SKM-1 (cell line): Measurements from ENCODE around the gene TPGS2.
"Not testable (repeated sequence)": the region's sequence is repeated elsewhere in the genome, so short reads cannot be mapped to it uniquely, and the experiment has no call there.

ENCODE experiments used
- DNase-seq: peaks from one replicate; lab custom pipeline; 2025; ENCODE audit not compliant: unreplicated experiment; lab: John Stamatoyannopoulos, UW

The TPGS2 gene

GRCh38 chr18:36828630-36829361 is at the start of gene TPGS2, which contains the start of gene KIAA1328:
TSS of gene TPGS2 (minus strand) at chr18:36829002. CDS start at chr18:36828767, 235 bp downstream.
TSS of gene KIAA1328 (plus strand) at chr18:36829127. CDS start at chr18:36829139, 12 bp downstream.
- peak; percentile 52 for DNase-seq

- not testable (repeated sequence) for DNase-seq
Observed at GRCh38 chr18:36873826-36874225, 45.0 kb upstream of the TPGS2 start.

- DNase-seq, result no peak
Observed at GRCh38 chr18:36872329-36872728, 43.5 kb upstream of the TPGS2 start.

GRCh38 chr18:36871801-36872200 is 43.0 kb upstream of the TPGS2 start:
- DNase-seq, result no peak

GRCh38 chr18:36867056-36867455 is 38.3 kb upstream of the TPGS2 start:
- no peak for DNase-seq

- no peak for DNase-seq
Observed at GRCh38 chr18:36862182-36862581, 33.4 kb upstream of the TPGS2 start.

GRCh38 chr18:36856815-36857214 is 28.0 kb upstream of the TPGS2 start:
- no peak for DNase-seq

GRCh38 chr18:36851202-36851590 is 22.4 kb upstream of the TPGS2 start:
- no peak for DNase-seq

- no peak for DNase-seq
Observed at GRCh38 chr18:36850527-36851201, 21.9 kb upstream of the TPGS2 start.

- DNase-seq, result no peak
Observed at GRCh38 chr18:36849288-36850006, 20.6 kb upstream of the TPGS2 start.

GRCh38 chr18:36848609-36849008 is 19.8 kb upstream of the TPGS2 start:
- no peak for DNase-seq

- no peak for DNase-seq
Observed at GRCh38 chr18:36843784-36844183, 15.0 kb upstream of the TPGS2 start.

GRCh38 chr18:36843199-36843598 is 14.4 kb upstream of the TPGS2 start:
- no peak for DNase-seq

GRCh38 chr18:36839835-36840234 is 11.0 kb upstream of the TPGS2 start:
- DNase-seq, result no peak

GRCh38 chr18:36835927-36836326 is 7.1 kb upstream of the TPGS2 start:
- DNase-seq, result no peak

- no peak for DNase-seq
Observed at GRCh38 chr18:36833120-36833519, 4.3 kb upstream of the TPGS2 start.

- no peak for DNase-seq
Observed at GRCh38 chr18:36831139-36831538, 2.3 kb upstream of the TPGS2 start.

- DNase-seq, result no peak
Observed at GRCh38 chr18:36830158-36830495, 1.3 kb upstream of the TPGS2 start.

- no peak for DNase-seq
Observed at GRCh38 chr18:36829362-36830157, 758 bp upstream of the TPGS2 start.

- no peak for DNase-seq
Observed at GRCh38 chr18:36828157-36828629, 609 bp downstream of the TPGS2 start.

- no peak for DNase-seq
Observed at GRCh38 chr18:36826556-36826955, 2.2 kb downstream of the TPGS2 start.
